NCI-H345 treated with DMSO at 0.1 percent for 48 hours (cell line): Measurements from ENCODE around the gene FAM107A.

Source experiments
- DNase-seq: peaks from one replicate; lab custom pipeline; 2025; ENCODE audit not compliant: unreplicated experiment; lab: John Stamatoyannopoulos, UW

FAM107A gene

GRCh38 chr3:58568572-58569286 is 8.5 kb downstream of the FAM107A start:
- DNase-seq = peak; percentile 35

- no peak for DNase-seq
Measured at GRCh38 chr3:58567251-58567515, 10.0 kb downstream of the FAM107A start.

- no peak for DNase-seq
Measured at GRCh38 chr3:58566398-58567250, 10.6 kb downstream of the FAM107A start.

GRCh38 chr3:58565621-58566397 is 11.4 kb downstream of the FAM107A start:
- DNase-seq = no peak

GRCh38 chr3:58564456-58565160 is 12.6 kb downstream of the FAM107A start:
- DNase-seq = no peak

GRCh38 chr3:58564054-58564453 is 13.1 kb downstream of the FAM107A start:
- DNase-seq = no peak

GRCh38 chr3:58563386-58564035 is 13.7 kb downstream of the FAM107A start:
- DNase-seq = no peak

- DNase-seq = no peak
Measured at GRCh38 chr3:58562498-58562897, 14.7 kb downstream of the FAM107A start.

GRCh38 chr3:58560771-58561311 is 16.4 kb downstream of the FAM107A start:
- DNase-seq = no peak

- DNase-seq = no peak
Measured at GRCh38 chr3:58559586-58559985, 17.6 kb downstream of the FAM107A start.

- DNase-seq = no peak
Measured at GRCh38 chr3:58557491-58557890, 19.7 kb downstream of the FAM107A start.

- no peak for DNase-seq
Measured at GRCh38 chr3:58556761-58557221, 20.4 kb downstream of the FAM107A start.

GRCh38 chr3:58556001-58556400 is 21.2 kb downstream of the FAM107A start:
- DNase-seq = no peak

GRCh38 chr3:58555203-58555602 is 22.0 kb downstream of the FAM107A start:
- DNase-seq = no peak

- DNase-seq = no peak
Measured at GRCh38 chr3:58553003-58553402, 24.2 kb downstream of the FAM107A start.

GRCh38 chr3:58551636-58552180 is 25.5 kb downstream of the FAM107A start:
- no peak for DNase-seq

GRCh38 chr3:58544541-58544940 is 32.6 kb downstream of the FAM107A start:
- DNase-seq = no peak

GRCh38 chr3:58540176-58540858 is 36.9 kb downstream of the FAM107A start:
- DNase-seq = no peak

GRCh38 chr3:58539626-58540025 is 37.6 kb downstream of the FAM107A start:
- no peak for DNase-seq
